Renal cortical epithelial cell (primary cell): ENCODE measurements around the gene TRIP4. TPM values are rescaled to one million over a fixed set of nuclear protein-coding genes. Genes with fewer than 3 reads are reported as not detected.

ENCODE experiments used
- DNase-seq: peaks from one replicate; pipeline ENCODE4 v3.0.0-alpha.2; 2011; ENCODE audit warnings: low read depth
- total RNA-seq: library from RNA; depleted of rRNA; stranded (reverse); fragments of >200 nt; gene quantifications from 2 replicates; pipeline ENCODE4 v1.2.3, GENCODE V29; 2014

Gene TRIP4
- total RNA-seq, 1 donor from 2014 or later = 24.0 TPM

DNA sequence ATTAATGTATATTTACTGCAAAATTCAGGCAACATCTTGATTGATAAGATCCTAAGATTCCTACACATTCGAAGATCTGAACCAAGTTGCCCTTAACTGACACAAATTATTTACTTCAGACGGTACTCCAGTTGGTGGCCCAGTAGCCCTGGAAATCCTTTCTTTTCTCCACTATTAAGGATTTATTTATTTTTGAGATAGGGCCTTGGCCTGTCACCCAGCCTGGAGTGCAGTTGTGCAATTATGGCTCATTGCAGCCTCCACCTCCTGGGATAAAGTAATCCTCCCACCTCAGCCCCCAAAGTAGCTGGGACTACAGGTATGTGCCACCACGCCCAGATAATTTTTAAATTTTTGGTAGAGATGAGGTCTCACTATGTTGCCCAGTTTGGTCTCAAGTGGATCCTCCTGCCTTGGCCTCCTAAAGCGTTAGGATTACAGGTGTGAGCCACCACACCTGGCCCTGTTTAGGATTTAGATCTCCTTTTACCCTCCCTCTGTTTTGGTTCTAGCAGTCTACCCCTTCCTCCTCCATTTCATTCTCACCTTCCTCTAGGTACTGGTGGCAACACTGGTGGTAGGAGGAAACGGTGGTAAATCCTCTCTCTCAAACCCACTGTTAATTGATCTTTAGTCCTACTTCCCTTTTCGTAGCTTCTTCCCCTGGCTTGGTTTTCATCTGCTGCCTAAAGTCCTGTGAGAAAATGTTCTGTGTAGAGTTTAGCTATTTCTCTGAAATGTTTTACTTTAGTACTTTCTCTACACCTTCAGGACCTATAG, 60.1 kb downstream of the TRIP4 start:
- no peak for DNase-seq

DNA sequence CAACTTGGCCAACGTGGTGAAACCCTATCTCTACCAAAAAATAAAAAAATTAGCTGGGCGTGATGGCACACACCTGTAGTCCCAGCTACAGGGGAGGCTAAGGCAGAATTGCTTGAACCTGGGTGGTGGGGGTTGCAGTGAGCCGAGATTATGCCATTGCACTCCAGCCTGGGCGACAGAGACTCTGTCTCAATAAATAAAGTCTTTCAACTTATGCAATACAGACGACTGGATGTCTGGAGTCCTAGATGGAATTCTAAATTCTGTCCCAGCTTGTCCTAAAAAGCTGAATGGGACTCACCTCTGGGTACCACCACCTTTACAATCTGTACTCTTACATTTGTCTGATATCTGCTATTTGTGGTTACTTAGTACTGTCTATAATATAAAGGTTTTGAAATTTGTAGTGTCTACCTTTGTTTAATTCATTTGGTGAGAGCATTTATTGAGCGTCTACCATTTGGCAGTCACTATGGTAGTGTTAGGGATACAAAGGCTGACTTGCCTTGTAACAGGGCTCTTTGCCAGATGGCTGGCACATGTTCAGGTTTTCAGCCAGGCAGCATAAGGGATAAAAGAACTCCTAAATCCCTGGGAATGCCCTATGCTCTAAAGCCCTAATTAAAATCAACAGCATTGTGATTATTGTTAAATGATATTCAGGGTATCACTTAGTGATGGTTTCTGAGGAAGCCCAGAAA, 65.5 kb downstream of the TRIP4 start:
- no peak for DNase-seq

DNA sequence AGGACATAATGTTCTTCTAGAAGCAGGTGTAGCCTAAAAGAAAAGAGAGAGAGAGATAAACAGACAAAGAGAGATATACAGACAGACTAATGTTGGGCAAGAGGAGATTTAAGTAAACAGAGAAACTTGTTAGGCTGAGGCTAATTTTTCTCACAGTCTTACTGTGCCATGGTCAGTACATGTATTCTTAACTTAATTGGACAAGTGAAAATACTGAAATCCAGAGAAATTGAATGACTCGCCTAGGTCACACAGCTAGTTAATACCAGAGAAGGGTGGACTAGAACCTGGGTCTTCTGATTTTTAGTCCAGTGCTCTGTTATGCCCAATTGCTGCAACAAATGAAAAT, 66.0 kb downstream of the TRIP4 start:
- no peak for DNase-seq

DNA sequence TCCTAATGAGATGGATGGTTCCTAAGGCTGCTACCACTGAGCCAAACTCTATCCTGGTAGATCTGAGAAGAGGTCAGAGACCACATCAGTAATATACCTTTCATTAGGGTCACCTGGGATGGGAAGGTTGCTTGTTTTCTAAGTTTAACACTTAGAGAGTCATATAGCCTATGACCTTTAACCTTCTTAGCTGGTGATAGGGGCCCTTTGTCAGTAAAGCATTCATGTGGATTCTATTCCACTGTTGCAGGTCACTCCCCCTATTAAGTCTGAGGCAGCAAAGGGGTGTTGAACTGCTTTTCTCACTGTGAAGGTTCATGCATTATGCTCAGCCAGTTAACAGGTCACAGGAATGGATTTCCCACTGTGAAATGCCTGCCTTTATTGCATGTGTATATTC, 66.6 kb downstream of the TRIP4 start:
- DNase-seq = no peak

DNA sequence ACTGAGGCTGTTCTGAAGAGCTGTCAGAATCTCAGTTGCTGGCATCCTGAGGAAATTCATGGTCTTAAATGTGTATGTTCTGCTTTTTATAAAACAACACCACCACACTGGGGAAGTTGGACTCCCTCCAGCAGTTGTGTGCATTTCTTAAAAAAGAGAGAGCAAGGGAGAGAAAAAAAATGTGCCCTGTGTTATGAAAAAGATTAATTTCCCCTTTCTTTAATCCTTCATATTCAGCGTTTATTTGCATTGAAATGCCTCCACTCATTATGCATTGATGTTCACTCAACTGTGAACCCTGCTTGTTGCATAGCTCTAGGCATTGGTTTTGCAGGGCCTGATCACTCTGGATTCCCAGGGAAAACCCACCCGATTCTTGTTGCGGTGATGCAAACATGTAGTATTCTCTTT, 68.3 kb downstream of the TRIP4 start:
- peak; percentile 41 for DNase-seq

DNA sequence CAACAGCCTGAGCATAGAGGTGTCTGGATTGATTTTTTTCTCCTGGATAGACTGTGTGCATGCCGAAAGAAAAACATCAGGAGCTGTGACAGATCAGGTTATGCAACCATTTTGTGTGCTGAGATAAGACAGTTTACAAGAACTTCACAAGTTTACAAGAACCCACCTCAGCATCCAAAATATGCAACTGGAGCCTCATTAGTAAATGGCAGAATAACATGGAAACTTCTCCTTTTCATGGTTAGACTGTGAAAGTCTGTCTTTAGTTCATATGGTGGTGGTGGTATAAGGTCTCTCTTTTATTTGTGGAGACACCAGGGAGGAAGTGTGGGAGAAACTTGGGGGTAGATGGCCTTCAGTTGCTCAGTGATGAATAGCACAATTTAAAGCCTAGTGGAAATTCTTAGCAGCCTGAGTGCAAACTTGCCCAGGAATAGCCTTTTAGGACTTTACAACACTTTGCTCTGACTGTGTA, 69.0 kb downstream of the TRIP4 start:
- no peak for DNase-seq

DNA sequence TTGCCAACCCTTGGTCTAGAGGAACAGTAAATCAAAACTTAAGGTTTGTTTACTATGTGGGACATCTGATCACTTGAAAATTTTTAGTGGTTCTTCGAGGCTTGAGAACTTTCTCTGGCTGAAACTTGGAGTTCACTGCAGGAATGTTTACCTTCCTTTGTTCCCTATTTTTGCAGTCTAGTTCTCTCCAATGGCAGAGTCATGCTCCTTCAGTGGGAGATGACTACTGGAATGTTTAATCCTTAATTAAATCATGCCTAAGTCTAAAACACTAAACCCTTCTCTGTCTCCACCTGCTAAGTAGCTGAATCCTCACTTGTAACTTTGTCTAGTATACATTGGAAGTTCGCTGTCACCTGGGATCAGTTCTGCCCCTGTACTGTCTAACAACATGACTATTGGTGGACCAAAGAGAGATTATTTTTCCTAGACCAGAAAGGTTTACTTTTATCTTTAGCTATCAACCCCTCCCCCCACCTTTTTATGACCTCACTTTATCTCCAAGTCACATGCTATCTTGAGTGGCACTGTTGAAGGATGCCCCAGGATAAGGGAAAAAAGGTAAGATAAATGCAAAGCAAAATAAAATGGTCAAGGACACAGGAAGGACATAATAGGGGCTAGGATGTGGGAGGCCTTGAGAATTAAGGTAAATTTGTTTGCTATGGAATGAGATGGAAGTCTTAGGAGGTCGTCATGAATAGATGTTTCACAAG, 71.6 kb downstream of the TRIP4 start:
- no peak for DNase-seq

DNA sequence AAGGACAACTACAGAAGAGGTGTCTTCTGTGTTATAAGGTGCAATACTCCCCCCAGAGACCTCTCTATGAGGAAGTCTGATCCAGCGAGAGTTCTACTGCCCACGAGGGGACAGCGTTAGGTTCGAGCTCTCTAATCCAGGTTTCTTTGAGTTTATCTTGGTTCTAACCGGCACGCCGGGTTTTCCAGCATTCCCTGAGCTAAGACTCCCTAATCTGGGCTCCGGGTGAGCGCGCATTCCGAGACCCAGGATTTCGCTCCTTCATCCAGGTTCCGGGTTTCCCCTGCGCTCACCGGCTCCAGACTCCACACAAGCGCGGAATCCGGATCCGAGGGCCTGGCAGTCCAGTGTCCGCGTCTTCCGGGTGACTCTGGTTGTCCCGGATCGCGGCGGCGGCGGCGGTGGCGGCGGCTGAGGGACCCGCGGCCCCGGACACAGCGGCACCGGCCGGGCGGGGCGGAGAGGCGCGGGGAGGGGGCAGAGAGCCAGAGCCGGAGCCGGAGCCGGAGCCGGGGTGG, 72.6 kb downstream of the TRIP4 start, which contains the start of gene ZNF609:
Gene ZNF609 (plus strand): TSS at position 373 of the 518 bp plus-strand sequence. CDS start 38,842 bp downstream, outside the sequence.
- DNase-seq = peak; percentile 76

DNA sequence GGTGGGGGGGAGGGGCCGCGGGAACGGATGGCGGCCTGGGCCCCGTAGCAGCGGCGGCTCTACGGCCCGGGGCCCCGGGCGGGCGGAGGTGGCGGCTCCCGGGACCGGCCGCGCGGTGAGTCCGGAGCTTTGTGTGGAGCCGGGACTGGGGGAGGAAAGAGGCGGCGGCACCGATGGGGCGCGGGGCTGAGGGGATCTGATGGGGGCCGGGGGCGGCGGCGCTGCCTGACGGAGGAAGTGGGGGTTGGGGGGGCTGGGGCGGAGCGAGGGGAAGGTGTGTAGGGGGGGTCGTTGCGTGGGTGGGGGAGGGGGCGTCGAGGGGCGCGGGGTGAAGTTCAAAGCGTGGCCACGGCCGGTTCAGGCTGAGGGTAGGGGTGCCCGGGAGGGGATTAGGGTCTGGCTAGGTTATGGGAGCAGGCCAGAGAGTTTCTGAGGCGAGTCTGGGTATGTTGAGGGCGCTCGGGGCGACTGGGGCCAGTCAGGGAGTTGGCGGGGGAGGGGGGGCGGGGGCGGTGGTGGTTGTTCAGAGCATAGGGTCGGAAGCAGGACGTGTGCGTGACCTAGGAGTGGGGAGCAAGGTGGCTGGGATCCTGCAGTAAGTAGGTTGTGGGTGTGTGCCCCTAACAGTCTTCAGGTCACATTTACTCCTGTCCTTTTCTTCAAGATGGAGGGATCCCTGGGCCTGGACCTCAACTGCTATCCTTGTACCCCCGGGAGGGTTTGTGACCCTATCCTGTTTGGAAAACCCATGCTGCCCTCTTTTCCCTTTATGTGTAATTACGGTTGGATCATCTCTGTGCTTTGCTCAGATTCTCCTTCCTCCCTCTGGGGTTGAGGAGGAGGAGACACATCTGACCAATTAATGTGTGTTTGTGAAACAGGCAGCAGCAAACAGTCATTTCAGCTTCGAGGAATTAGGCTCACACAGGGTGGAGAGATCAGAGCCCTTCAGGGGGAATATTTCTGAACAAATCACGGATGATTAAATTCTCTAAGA, 73.4 kb downstream of the TRIP4 start:
- DNase-seq = peak; percentile 84

DNA sequence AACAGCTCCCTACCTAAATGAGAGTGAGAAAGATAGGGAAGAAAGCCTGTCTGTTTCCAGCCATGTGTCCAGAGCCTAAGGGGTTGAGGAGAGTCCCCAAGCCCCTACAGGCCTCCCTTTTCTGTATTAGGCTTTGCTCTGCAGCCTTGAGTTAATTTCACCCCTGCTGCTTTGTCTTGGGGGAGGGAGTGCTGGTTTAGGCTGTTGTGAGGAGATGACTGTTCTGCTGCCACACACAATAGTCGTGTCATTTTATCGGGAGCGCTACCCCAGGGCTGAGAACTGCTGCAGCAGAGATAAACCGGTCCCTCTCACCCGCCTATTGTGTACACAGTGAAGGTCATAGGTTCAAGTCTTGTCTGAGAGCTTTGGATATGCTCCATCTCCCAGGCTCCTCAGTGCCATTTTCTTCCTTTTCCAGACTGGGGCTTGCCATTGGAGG, 74.1 kb downstream of the TRIP4 start:
- DNase-seq = peak; percentile 15

DNA sequence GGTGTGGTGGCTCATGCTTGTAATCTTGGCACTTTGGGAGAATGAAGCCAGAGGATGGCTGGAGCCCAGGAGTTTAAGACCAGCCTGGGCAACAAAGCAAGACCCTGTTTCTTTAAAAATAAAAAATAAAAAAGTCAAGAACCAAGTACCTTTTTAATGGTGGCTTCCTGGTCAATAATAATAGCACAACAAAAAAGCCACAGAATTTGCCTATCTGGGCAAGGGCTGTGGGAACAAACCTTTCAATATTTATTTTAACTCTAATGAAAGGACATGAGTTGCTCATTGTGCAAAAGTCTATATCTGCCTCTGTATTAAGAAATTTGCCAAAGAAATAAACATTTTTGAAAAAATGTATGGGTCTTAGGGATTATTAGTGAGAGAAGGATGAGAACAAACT, 74.9 kb downstream of the TRIP4 start:
- DNase-seq = no peak

DNA sequence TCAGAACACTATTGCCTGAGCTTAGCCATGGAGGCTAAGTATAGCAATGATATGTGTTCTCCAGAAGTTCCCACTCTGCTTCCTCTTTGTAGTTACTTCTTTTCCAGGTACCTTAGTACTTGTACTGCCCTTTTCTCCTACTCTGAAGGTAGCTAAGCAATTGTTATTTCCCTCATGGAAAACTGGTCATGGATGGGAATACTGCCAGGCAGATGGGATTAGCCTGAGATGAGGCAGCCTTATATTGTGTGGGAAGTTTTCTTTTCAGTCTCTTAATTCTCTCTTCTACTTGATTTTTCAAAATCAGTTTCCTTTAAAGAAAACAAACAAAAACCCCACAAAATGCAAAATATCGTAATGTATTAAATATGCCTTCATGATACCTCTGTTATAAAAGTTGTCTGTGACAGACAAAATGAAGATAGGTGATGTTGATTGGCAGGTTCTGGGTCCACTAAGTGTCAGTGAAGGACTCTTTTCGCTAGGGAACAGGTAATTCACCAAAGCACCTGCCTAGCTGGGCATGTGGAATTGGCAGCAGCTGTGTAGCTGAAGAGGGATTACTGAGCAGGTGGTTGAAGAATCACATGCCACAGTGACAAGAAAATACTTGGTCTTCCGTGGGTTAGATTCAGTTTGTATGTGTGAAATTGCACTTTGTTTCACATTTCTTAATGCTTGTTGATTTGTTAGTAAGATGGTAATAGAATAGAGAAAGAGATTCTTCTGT, 76.8 kb downstream of the TRIP4 start:
- no peak for DNase-seq

DNA sequence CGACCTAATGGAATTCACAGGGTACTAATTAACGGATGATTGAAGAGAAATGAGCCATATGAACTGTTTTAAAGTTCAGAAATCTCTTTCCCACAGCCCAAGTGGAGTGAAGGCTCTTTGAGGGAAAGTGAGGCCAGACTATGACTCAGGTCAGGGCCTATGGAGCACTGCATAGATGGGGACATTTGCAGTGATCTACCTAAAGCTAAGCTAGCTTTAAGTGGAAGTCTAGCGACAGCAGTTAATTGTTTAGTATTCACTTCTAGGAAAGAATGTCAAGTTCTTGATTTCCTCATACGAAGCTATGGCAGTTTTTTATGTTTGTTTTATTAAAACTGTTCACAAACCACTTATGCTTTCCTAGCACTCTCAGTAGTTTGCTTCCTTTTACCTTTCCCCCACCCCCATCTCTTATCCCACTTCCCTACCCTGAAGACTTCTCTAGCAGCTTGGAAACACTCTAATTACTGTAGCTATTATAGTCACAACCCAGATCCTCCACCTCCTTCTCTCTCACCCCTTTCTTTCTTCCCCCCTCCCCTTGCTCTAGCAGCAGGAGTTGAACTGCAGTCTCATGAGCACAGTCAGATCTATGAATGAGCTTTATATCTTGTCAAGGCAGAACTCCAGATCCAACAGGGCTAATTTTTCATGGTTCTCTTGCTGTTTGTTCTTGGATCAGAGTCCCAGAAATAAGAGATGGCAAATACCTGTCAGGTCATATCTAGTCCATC, 78.9 kb downstream of the TRIP4 start:
- DNase-seq = peak; percentile 64

DNA sequence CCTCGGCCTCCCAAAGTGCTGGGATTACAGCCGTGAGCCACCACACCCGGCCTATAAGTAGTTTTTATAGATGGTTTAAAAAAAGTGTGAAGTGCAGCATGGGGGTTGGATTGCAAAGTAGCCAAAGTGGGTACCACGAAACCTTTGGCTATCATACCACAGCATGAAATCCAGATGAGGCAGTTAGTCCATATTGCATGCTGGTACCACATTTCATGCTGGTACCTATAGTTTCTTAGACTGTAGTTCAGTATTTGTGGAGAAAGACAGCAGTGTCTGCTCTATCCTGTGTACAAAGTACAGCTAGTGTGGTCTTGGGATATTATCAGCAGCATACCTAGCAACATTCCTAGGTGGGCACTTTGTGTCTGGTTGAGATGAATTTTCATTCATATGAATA, 84.5 kb downstream of the TRIP4 start:
- no peak for DNase-seq

DNA sequence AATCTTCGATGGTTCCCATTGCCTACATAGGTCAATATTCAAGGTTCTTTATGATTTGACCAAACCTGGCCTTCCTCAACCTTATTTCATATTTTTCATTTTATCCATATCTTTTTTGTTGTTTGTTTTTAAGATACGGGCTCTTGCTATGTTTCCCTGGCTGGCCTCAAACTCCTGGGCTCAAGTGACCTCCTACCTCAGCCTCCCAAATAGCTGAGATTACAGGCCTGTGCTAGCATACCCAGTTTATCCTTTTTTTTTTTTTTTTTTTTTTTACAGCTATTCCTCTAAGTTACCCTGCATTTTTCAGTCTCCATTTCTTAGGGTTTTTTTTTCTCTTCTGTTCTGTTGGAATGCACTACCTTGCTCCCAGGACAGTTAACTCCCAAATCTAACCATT, 87.2 kb downstream of the TRIP4 start:
- DNase-seq = no peak

DNA sequence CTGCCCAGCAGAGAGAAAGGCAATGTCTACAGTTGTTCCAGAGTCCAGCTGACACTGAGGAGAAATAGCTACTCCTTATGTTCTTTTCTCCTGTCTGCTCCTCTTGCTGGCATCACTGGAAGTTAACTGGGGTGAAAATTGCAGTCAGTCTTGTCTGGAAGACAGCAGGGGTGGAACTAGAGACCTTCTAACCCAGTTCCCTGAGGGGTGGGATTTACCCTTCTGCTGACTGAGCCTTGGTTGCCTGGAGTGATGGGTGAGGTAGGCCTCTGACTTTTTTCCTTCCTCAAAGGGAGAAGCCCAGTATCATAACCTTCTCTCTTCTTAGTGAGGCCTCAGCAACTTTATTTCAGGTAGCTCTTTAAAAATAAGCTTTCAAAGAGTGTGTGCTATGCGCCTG, 88.9 kb downstream of the TRIP4 start:
- DNase-seq = no peak

DNA sequence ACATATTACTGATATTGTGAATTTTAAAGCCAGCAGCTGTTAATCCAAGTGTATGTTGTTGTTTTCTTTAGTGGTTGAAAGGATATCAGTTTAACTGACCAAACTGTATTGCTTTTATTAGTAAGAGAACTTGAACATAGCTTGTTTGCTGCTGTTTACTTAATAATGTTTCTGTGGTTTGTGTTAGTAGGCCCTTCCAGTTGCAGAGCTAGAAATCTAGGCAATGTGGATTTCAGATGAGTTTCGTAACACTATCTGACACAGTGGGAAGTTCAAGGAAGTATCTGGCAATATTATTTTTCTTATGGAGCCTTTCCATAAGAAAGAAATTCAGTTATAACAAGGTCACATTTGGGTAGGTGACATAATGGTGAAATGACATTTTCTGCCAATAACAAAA, 91.2 kb downstream of the TRIP4 start:
- peak; percentile 84 for DNase-seq

DNA sequence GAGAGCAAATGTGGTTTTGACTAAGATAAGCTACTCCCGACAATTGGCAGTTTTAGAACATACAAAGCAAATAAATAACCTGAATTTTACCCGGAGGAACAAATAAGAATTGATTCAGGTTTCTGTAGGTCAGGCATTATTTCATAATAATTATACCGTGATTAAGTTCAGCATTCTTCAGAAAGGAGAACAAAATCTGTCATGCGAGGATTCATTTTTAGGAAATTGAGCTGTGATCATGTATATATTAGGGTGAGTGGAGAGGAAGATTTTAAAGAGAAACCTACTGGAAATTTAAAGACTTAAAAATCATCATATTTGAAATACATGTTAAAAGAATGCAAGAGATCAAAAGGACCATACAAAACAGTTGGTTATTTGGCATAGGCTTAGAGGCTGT, 93.3 kb downstream of the TRIP4 start:
- no peak for DNase-seq

DNA sequence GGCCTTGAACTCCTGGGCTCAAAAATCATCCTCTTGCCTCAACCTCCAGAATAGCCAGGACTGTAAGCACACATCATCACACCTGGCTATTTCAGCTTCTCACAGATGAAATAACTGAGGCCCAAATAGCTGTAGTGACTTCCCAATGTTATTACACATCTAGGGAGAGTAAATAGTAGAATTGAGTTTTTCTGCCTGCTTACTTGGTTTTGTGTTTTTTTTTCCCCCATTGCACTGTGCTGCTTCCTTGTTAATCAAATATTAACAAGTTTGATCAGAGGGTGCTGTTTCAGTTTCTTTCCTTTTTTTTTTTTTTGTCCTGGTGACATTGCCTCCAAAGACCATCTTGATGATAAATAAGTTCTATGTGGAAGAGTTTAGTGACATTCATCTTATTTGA, 96.1 kb downstream of the TRIP4 start:
- peak; percentile 60 for DNase-seq

DNA sequence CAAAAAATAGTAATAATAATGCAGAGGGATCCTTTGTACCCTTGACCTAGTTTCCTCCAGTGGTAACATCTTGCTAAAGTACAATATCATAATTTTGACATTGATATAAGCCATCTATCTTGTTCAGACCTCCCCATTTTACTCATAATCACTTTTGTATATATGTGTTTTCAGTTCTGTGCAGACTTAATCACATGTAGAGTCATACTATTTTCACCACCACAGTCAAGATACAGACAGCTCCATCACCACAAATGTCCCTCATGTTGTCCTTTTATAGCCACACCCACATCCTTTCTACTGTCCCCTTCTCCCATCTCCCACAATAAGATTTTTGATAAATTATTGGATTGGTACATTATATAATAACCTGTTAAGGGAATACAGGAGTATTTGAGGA, 98.2 kb downstream of the TRIP4 start:
- no peak for DNase-seq
